Heart left ventricle (tissue), 16 donors: Measurements from ENCODE around the gene PRXL2A. TPM values are rescaled to one million over a fixed set of nuclear protein-coding genes. Genes with fewer than 3 reads are reported as not detected.

Experiments
- ATAC-seq, 4 donors: fragments of 200-7000 bp; cut with Tn5 transposase; one replicate each; pipeline ENCODE4 v1.9.1; 2020 to 2022; ENCODE audit warnings: moderate library complexity in 4 of 4, mild to moderate bottlenecking in 3 of 4, moderate number of reproducible peaks in 1 of 4
- DNase-seq, 5 donors: peaks; one replicate each; pipeline ENCODE4 v3.0.0-alpha.2; 2020
- H3K27ac ChIP-seq, 12 donors: fragments of 200-600 bp; sonication (generic) in 4 of 12; one replicate each; pipeline versions ENCODE4 v1.5.0 to v1.8.0; 2016 to 2022; ENCODE audit warnings: mild to moderate bottlenecking in 2 of 12
- H3K27me3 ChIP-seq, 9 donors: fragments of 200-600 bp; sonication (generic) in 2 of 9; one replicate each; pipeline versions ENCODE4 v1.5.1 to v1.8.0; 2016 to 2022; ENCODE audit warnings: mild to moderate bottlenecking in 3 of 9
- H3K36me3 ChIP-seq, 9 donors: fragments of 200-600 bp; sonication (generic) in 2 of 9; one replicate each; pipeline versions ENCODE4 v1.5.0 to v1.8.0; 2018 to 2022; ENCODE audit warnings: mild to moderate bottlenecking in 2 of 9
- H3K4me1 ChIP-seq, 12 donors: fragments of 200-600 bp; sonication (generic) in 4 of 12; one replicate each; pipeline versions ENCODE4 v1.5.0 to v1.8.0; 2016 to 2022; ENCODE audit warnings: mild to moderate bottlenecking in 3 of 12
- H3K4me3 ChIP-seq, 12 donors: fragments of 200-600 bp; sonication (generic) in 4 of 12; one replicate each; pipeline versions ENCODE4 v1.5.0 to v1.8.0; 2017 to 2022; ENCODE audit warnings: mild to moderate bottlenecking in 9 of 12, moderate library complexity in 4 of 12
- H3K9me3 ChIP-seq, 12 donors: fragments of 200-600 bp; sonication (generic) in 4 of 12; one replicate each; pipeline versions ENCODE4 v1.5.0 to v1.8.0; 2016 to 2022; ENCODE audit warnings: mild to moderate bottlenecking in 1 of 12
- POLR2A ChIP-seq, 2 donors: fragments of 450-650 bp; IDR thresholded peaks; one replicate each; pipeline ENCODE4 v1.6.1; 2017; ENCODE audit warnings: antibody characterized with exemption in 2 of 2, mild to moderate bottlenecking in 2 of 2, moderate library complexity in 2 of 2
- WGBS, 4 donors: extraction: QIAGEN DNeasy Blood & Tissue Kit in 2 of 4; methylation state at CpG; one replicate each; pipeline versions ENCODE4 v1.1.5 to v1.1.7; 2013 to 2018; 5-methylcytosine and 5-hydroxymethylcytosine counted together
- intact Hi-C, 10 donors: fragments of 100-400 bp; cut with DNase I; formaldehyde crosslinking; loops; one replicate each; pipeline versions ENCODE4 v1.11.1 to v1.14.2; 2022
- polyA plus RNA-seq, 2 donors: library from polyadenylated mRNA; stranded (reverse); fragments of 200-250 nt; gene quantifications; one replicate each; pipeline ENCODE4 v1.2.3, GENCODE V29; 2013
- total RNA-seq, 9 donors: library from RNA; depleted of rRNA in 2 of 9; stranded (reverse); fragments of >200 nt in 2 of 9; fragmentation: NEBNext Ultra II Directional in 3 of 9; extraction: Animal tissue kit (Norgen Biotek cat#: 25700) in 3 of 9; gene quantifications; one replicate each; pipeline versions ENCODE4 v1.1.0 to v1.2.4, GENCODE V29; 2016 to 2023
- TF ChIP-seq, protein P1 (sequence below), 12 donors: fragments of 200-600 bp; sonication (generic) in 4 of 12; IDR thresholded peaks; one replicate each; pipeline versions ENCODE4 v1.5.0 to v1.8.0; 2018 to 2022; ENCODE audit warnings: antibody characterized with exemption in 12 of 12, mild to moderate bottlenecking in 5 of 12
- donor health status: ischemic (EF 13 %, LVEDD 7.1; RV severe dilation, severe dysfunction).
- donor health status: healthy with polysubstance abuse.
- donor health status: DM: no; HTN: yes; CAD: no.
- donor health status: DM: no; HTN: no; CAD: no.
- donor health status: ischemic (EF 25% LVEDD 6.9; RV normal size, moderate dysfunction).
- donor health status: ischemic (EF 25% LVEDD 5.7; RV mildly dilated, moderate dysfunction).
- donor health status: healthy.
- donor health status: DM: yes; HTN: yes; CAD: no.
- donor health status: ischemic (EF 35%, LVEDD 5.7; RV mildly dilated, moderate dysfunction).
- donor health status: nonischemic (EF 11% LVEDD 7.7; RV severe dilation, severe dysfunction).
- donor health status: DM: yes; HTN: yes; CAD: no.
- donor health status: PGD.
- donor health status: ischemic (EF 29% LVEDD 5.4; RV normal size, mild dysfunction).
- donor health status: nonischemic (EF 23%, LVEDD 6.1; RV moderate dilation, normal function).

The PRXL2A gene
- total and polyA plus RNA-seq, 11 donors, result 63.9 to 123 (median 78.5) TPM

DNA sequence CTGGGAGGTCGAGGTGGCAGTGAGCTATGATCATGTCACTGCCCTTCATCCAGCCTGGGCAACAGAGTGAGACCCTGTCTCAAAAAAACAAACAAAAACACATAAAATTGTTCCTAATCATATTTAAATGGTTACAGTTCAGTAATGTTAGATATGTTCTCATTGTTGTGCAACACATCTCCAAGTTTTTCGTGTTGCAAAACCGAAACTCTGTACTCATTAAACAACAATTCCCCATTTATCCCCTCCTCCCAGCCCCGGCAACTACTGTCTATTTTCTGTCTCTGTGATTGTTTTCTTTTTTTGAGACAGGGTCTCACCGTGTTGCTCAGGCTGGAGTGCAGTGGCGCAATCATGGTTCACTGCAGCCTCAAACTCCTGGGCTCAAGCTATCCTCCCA is 16.1 kb upstream of the PRXL2A start:
- TF ChIP-seq POLR2A (IDR thresholded peaks at IDR 0.05), result no peak
- TF ChIP-seq, protein P1, sequence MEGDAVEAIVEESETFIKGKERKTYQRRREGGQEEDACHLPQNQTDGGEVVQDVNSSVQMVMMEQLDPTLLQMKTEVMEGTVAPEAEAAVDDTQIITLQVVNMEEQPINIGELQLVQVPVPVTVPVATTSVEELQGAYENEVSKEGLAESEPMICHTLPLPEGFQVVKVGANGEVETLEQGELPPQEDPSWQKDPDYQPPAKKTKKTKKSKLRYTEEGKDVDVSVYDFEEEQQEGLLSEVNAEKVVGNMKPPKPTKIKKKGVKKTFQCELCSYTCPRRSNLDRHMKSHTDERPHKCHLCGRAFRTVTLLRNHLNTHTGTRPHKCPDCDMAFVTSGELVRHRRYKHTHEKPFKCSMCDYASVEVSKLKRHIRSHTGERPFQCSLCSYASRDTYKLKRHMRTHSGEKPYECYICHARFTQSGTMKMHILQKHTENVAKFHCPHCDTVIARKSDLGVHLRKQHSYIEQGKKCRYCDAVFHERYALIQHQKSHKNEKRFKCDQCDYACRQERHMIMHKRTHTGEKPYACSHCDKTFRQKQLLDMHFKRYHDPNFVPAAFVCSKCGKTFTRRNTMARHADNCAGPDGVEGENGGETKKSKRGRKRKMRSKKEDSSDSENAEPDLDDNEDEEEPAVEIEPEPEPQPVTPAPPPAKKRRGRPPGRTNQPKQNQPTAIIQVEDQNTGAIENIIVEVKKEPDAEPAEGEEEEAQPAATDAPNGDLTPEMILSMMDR (IDR thresholded peaks at IDR 0.05), result no peak
- DNase-seq, result no peak
- no peak for ATAC-seq
- Histone ChIP-seq H3K36me3 (no peaks in the 10 kb centered on the region), H3K9me3 (no peaks in the 10 kb centered on the region), H3K27ac (peak overlapping the region in 2 of 12 donors; percentile 4 to 15), H3K4me3 (no peak overlapping the region), H3K4me1 (peaks cover 0 to 33% (median 3%) of the 10 kb centered on the region in 12 donors), H3K27me3 (no peaks in the 10 kb centered on the region)
- 82 to 88% (median 84%) methylated on average over 6 of the region's 6 CpGs for WGBS, 4 donors
- intact Hi-C loops, result no loop called here

DNA sequence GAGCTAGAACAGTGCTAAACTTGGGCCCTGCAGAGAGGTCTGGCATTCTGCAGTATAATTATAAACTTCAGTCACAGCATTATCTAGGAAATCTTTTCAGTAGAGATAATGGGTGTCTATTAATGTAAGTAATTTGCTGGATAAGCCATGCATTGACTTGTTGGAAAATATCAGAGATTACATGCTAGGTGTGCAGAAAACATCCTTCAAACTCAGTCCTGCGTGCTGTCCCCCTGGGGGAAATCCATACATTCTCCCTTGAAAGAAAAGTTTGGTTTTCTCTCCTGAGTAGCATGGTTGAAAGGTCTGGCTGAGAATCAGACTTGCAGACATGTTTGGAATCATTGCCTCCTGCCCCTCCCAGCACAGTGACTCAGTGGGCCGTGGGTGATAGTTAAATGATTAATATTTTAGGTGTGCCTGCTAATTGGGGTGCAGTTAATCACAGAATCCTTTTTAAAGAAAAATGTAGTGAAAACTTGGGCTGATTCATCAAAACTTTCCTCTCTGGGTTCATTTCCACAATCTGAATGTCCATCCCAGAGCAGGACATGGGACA is 13.9 kb upstream of the PRXL2A start:
- H3K9me3 ChIP-seq, result no peaks in the 10 kb centered on the region
- no peak overlapping the region for H3K27ac ChIP-seq
- H3K27me3 ChIP-seq, result no peaks in the 10 kb centered on the region
- intact Hi-C loops, result no loop called here
- 77 to 97% (median 92%) methylated on average over 2 of the region's 2 CpGs for WGBS, 4 donors
- ATAC-seq, result no peak
- no peak overlapping the region for H3K4me3 ChIP-seq
- H3K4me1 ChIP-seq, result peaks cover 0 to 14% (median 0%) of the 10 kb centered on the region in 12 donors
- H3K36me3 ChIP-seq, result no peaks in the 10 kb centered on the region
- DNase-seq, result no peak
- TF ChIP-seq POLR2A (IDR thresholded peaks at IDR 0.05), result no peak
- TF ChIP-seq, protein P1 (IDR thresholded peaks at IDR 0.05), result no peak

DNA sequence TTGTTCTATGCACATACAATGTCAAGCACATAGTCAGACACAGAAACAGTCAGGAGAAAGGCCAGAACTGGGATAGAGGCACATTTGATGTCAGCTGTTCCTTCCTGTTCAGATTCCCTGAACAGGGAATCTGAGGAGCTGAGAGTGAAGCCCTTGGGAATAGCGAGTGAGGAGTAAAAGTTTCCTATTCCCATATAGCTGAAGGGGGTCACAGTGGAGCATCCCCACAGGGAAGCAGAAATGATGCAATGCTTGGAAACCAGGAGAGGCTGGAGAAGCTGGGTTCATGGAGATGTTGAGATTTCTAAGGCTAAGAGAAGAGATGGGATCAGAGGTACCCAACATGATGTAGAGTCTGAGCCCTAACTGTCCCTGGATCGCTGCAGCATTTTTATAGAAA is 11.3 kb upstream of the PRXL2A start:
- Histone ChIP-seq H3K9me3 (no peaks in the 10 kb centered on the region), H3K36me3 (no peaks in the 10 kb centered on the region), H3K4me1 (peaks cover 0 to 2% (median 0%) of the 10 kb centered on the region in 12 donors), H3K27ac (peak overlapping the region in 4 of 12 donors; percentile 23 to 49 (median 42)), H3K4me3 (no peak overlapping the region), H3K27me3 (no peaks in the 10 kb centered on the region)
- ATAC-seq, result peak; percentile 34 to 67 (median 52)
- peak in 2 of 5 donors; percentile 31 to 37 for DNase-seq
- intact Hi-C loops, result no loop called here
- TF ChIP-seq, protein P1 (IDR thresholded peaks at IDR 0.05), result no peak
- no peak for TF ChIP-seq POLR2A (IDR thresholded peaks at IDR 0.05)
- WGBS, 4 donors, result 82 to 88% (median 83%) methylated on average over 2 of the region's 2 CpGs

DNA sequence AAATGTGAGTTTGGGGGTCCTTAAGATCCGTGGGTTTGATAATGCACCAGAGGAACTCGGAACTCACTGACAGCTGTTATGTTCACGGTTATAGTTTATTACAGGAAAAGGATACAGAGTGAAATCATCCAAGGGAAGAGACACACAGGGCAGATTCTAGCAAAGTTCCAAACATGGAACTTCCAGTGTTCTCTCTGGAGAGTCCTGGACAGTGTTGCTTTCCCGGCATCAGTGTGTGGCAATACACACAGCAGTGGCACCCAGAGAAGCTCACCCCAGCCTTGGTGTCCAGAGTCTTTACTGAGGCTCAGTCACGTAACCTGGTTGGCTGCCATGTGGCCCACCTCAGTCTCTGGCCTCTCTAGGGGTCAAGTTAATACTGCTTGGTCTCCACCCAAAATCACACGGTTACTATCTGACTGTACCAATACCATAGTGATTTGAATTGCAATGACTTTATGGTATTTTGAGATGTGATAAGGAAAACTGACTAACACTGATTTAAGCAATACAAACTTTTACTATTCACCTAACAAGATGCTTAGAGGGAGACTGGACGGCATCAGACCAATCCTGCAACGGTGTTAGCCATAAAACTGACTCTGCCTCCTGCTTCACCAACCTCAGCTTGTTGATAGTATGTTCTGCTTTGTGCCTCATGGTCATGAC is 8.1 kb upstream of the PRXL2A start:
- ATAC-seq (no peak), DNase-seq (no peak)
- no peak for TF ChIP-seq POLR2A (IDR thresholded peaks at IDR 0.05)
- TF ChIP-seq, protein P1 (IDR thresholded peaks at IDR 0.05), result no peak
- Histone ChIP-seq H3K36me3 (no peaks in the 10 kb centered on the region), H3K27me3 (no peaks in the 10 kb centered on the region), H3K27ac (peak overlapping the region in 1 of 12 donors; percentile 19), H3K4me1 (no peaks in the 10 kb centered on the region), H3K4me3 (no peak overlapping the region), H3K9me3 (no peaks in the 10 kb centered on the region)
- WGBS, 4 donors, result 65 to 76% (median 73%) methylated on average over 8 of the region's 8 CpGs
- intact Hi-C loops, result no loop called here
